ENCODE measurements around the gene TMPRSS3. TPM values are rescaled to one million over a fixed set of nuclear protein-coding genes. Genes with fewer than 3 reads are reported as not detected.
A peak's percentile ranks its signal among the peaks of the same experiment; 100 is the strongest.

TMPRSS3 gene
- total and polyA plus RNA-seq, 10 donors, result 0.22 to 6.0 (median 0.70) TPM; not detected in 1

GRCh38 chr21:42387164-42387563, 8.7 kb downstream of the TMPRSS3 start:
- H3K27ac ChIP-seq, result no peak overlapping the region
- H3K9me3 ChIP-seq, result peaks cover 0 to 11% (median 5%) of the 10 kb centered on the region in 8 donors
- no peaks in the 10 kb centered on the region for H3K36me3 ChIP-seq
- 36 to 47% (median 43%) methylated on average over 3 of the region's 3 CpGs for WGBS, 5 donors
- intact Hi-C loops (cut with DNase I; ENCODE audit: low total_unique reads), result loop anchor here (10.0 kb wide), 1 partner anchor 58 kb away; no protein-coding TSS in a partner anchor
- no peak for TF ChIP-seq POLR2A (IDR thresholded peaks at IDR 0.05)
- TF ChIP-seq POLR2AphosphoS5 (IDR thresholded peaks at IDR 0.05), result no peak
- no peak for TF ChIP-seq CTCF (IDR thresholded peaks at IDR 0.05 in 8 of 11, conservative IDR thresholded peaks at IDR 0.05 in 3 of 11)
- H3K4me1 ChIP-seq, result peaks cover 0 to 60% (median 10%) of the 10 kb centered on the region in 6 donors
- DNase-seq, result peak; percentile 21
- H3K27me3 ChIP-seq (replicated peaks in 1 of 7), result peaks cover 0 to under 1% (median 0%) of the 10 kb centered on the region in 7 donors
- H3K4me3 ChIP-seq, result no peak overlapping the region

GRCh38 chr21:42386034-42386591, 9.7 kb downstream of the TMPRSS3 start:
- intact Hi-C loops (cut with DNase I; ENCODE audit: low total_unique reads), result loop anchor here (10.0 kb wide), 1 partner anchor 59 kb away; no protein-coding TSS in a partner anchor
- WGBS, 5 donors, result 86 to 97% (median 91%) methylated on average over 11 of the region's 11 CpGs
- Histone ChIP-seq H3K4me1 (peaks cover 0 to 60% (median 10%) of the 10 kb centered on the region in 6 donors), H3K27ac (peak overlapping the region in 1 of 8 donors; percentile 64), H3K4me3 (no peak overlapping the region), H3K9me3 (peaks cover 3 to 22% (median 15%) of the 10 kb centered on the region in 8 donors), H3K27me3 (replicated peaks in 1 of 7) (no peaks in the 10 kb centered on the region), H3K36me3 (no peaks in the 10 kb centered on the region)
- DNase-seq, result peak; percentile 58
- TF ChIP-seq CTCF (IDR thresholded peaks at IDR 0.05 in 8 of 11, conservative IDR thresholded peaks at IDR 0.05 in 3 of 11), result no peak
- no peak for TF ChIP-seq POLR2A (IDR thresholded peaks at IDR 0.05)
- TF ChIP-seq POLR2AphosphoS5 (IDR thresholded peaks at IDR 0.05), result no peak

- Histone ChIP-seq H3K4me3 (no peak overlapping the region), H3K36me3 (no peaks in the 10 kb centered on the region), H3K9me3 (peaks cover 3 to 22% (median 16%) of the 10 kb centered on the region in 8 donors), H3K27me3 (replicated peaks in 1 of 7) (no peaks in the 10 kb centered on the region), H3K27ac (peak overlapping the region in 2 of 8 donors; percentile 64 to 73), H3K4me1 (peaks cover 0 to 60% (median 10%) of the 10 kb centered on the region in 6 donors)
- no peak for TF ChIP-seq CTCF (IDR thresholded peaks at IDR 0.05 in 8 of 11, conservative IDR thresholded peaks at IDR 0.05 in 3 of 11)
- no peak for TF ChIP-seq POLR2A (IDR thresholded peaks at IDR 0.05)
- TF ChIP-seq POLR2AphosphoS5 (IDR thresholded peaks at IDR 0.05), result no peak
- 95 to 99% (median 96%) methylated on average over 5 of the region's 5 CpGs for WGBS, 5 donors
- intact Hi-C loops (cut with DNase I; ENCODE audit: low total_unique reads), result loop anchor here (10.0 kb wide), 1 partner anchor 59 kb away; no protein-coding TSS in a partner anchor
- peak; percentile 48 for DNase-seq
Observed at GRCh38 chr21:42385619-42386018, 10.2 kb downstream of the TMPRSS3 start.

- DNase-seq, result no peak
- TF ChIP-seq POLR2A (IDR thresholded peaks at IDR 0.05), result no peak
- TF ChIP-seq CTCF (IDR thresholded peaks at IDR 0.05 in 8 of 11, conservative IDR thresholded peaks at IDR 0.05 in 3 of 11), result no peak
- TF ChIP-seq POLR2AphosphoS5 (IDR thresholded peaks at IDR 0.05), result no peak
- Histone ChIP-seq H3K27me3 (replicated peaks in 1 of 7) (no peaks in the 10 kb centered on the region), H3K27ac (peak overlapping the region in 2 of 8 donors; percentile 64 to 73), H3K4me1 (peaks cover 0 to 59% (median 10%) of the 10 kb centered on the region in 6 donors), H3K36me3 (no peaks in the 10 kb centered on the region), H3K4me3 (no peak overlapping the region), H3K9me3 (peaks cover 3 to 22% (median 16%) of the 10 kb centered on the region in 8 donors)
- intact Hi-C loops (cut with DNase I; ENCODE audit: low total_unique reads), result loop anchor here (10.0 kb wide), 1 partner anchor 60 kb away; no protein-coding TSS in a partner anchor
- WGBS, 5 donors, result 63 to 81% (median 73%) methylated on average over 2 of the region's 2 CpGs
Observed at GRCh38 chr21:42384989-42385388, 10.9 kb downstream of the TMPRSS3 start.

All from spleen (tissue), 11 donors.